ENCODE results near the gene SAMD4A. TPM values are rescaled to one million over a fixed set of nuclear protein-coding genes. Genes with fewer than 3 reads are reported as not detected.

The SAMD4A gene
- total RNA-seq, 2 donors from 2014 or later = 1.9 to 8.0 TPM

- Mint-ChIP-seq H3K36me3 (ENCODE audit: low read depth) (no peaks in the 10 kb centered on the region), H3K9me3 (no peaks in the 10 kb centered on the region), H3K27ac (no peak overlapping the region), H3K4me3 (no peak overlapping the region), H3K27me3 (ENCODE audit: insufficient read depth) (no peaks in the 10 kb centered on the region), H3K4me1 (peaks cover 13% of the 10 kb centered on the region)
- Histone ChIP-seq H3K4me1 (ENCODE audit: control insufficient read depth, insufficient read depth, low read length) (no peaks in the 10 kb centered on the region), H3K9me3 (ENCODE audit: control insufficient read depth, low read length) (no peaks in the 10 kb centered on the region), H3K27me3 (ENCODE audit: control insufficient read depth, insufficient read depth, low read length, poor library complexity, severe bottlenecking) (no peaks in the 10 kb centered on the region), H3K27ac (ENCODE audit: low read depth, low read length) (no peak overlapping the region), H3K4me3 (ENCODE audit: low read length) (no peak overlapping the region), H3K9ac (ENCODE audit: extremely low read depth, low read length, poor library complexity, severe bottlenecking) (no peak overlapping the region), H3K36me3 (ENCODE audit: control insufficient read depth, insufficient read depth, low read length) (no peaks in the 10 kb centered on the region)
- no peak for TF ChIP-seq CTCF (conservative IDR thresholded peaks at IDR 0.05)
- DNase-seq = no peak
- WGBS, 2 experiments (ENCODE audit: insufficient coverage in 1 of 2, insufficient read length in 1 of 2) = 92 to 98% methylated on average over 6 to 8 of the region's 8 CpGs
Observed at GRCh38 chr14:54667764-54668163, 100.8 kb downstream of the SAMD4A start.

- H3K4me1 Mint-ChIP-seq = peaks cover 23% of the 10 kb centered on the region
- H3K27me3 Mint-ChIP-seq (ENCODE audit: insufficient read depth) = no peaks in the 10 kb centered on the region
- Histone ChIP-seq H3K9me3 (ENCODE audit: control insufficient read depth, low read length) (no peaks in the 10 kb centered on the region), H3K36me3 (ENCODE audit: control insufficient read depth, insufficient read depth, low read length) (no peaks in the 10 kb centered on the region), H3K4me3 (ENCODE audit: low read length) (no peak overlapping the region), H3K27ac (ENCODE audit: low read depth, low read length) (peak overlapping the region; percentile 18), H3K9ac (ENCODE audit: extremely low read depth, low read length, poor library complexity, severe bottlenecking) (no peak overlapping the region), H3K4me1 (ENCODE audit: control insufficient read depth, insufficient read depth, low read length) (no peaks in the 10 kb centered on the region), H3K27me3 (ENCODE audit: control insufficient read depth, insufficient read depth, low read length, poor library complexity, severe bottlenecking) (no peaks in the 10 kb centered on the region)
- H3K27ac Mint-ChIP-seq = no peak overlapping the region
- H3K9me3 Mint-ChIP-seq = no peaks in the 10 kb centered on the region
- DNase-seq = no peak
- H3K36me3 Mint-ChIP-seq (ENCODE audit: low read depth) = no peaks in the 10 kb centered on the region
- TF ChIP-seq CTCF (conservative IDR thresholded peaks at IDR 0.05) = no peak
- WGBS, 2 experiments (ENCODE audit: insufficient coverage in 1 of 2, insufficient read length in 1 of 2) = 86 to 87% methylated on average over 17 to 20 of the region's 20 CpGs
- H3K4me3 Mint-ChIP-seq = no peak overlapping the region
Observed at GRCh38 chr14:54669721-54670561, 103.0 kb downstream of the SAMD4A start.

GRCh38 chr14:54671537-54671936 is 104.6 kb downstream of the SAMD4A start:
- Histone ChIP-seq H3K27me3 (ENCODE audit: control insufficient read depth, insufficient read depth, low read length, poor library complexity, severe bottlenecking) (no peaks in the 10 kb centered on the region), H3K9me3 (ENCODE audit: control insufficient read depth, low read length) (no peaks in the 10 kb centered on the region), H3K27ac (ENCODE audit: low read depth, low read length) (no peak overlapping the region), H3K4me3 (ENCODE audit: low read length) (no peak overlapping the region), H3K36me3 (ENCODE audit: control insufficient read depth, insufficient read depth, low read length) (no peaks in the 10 kb centered on the region), H3K9ac (ENCODE audit: extremely low read depth, low read length, poor library complexity, severe bottlenecking) (no peak overlapping the region), H3K4me1 (ENCODE audit: control insufficient read depth, insufficient read depth, low read length) (no peaks in the 10 kb centered on the region)
- H3K9me3 Mint-ChIP-seq = no peaks in the 10 kb centered on the region
- H3K27me3 Mint-ChIP-seq (ENCODE audit: insufficient read depth) = no peaks in the 10 kb centered on the region
- TF ChIP-seq CTCF (conservative IDR thresholded peaks at IDR 0.05) = no peak
- no peaks in the 10 kb centered on the region for H3K36me3 Mint-ChIP-seq (ENCODE audit: low read depth)
- peak; percentile 62 for DNase-seq
- no peak overlapping the region for H3K4me3 Mint-ChIP-seq
- peak overlapping the region; percentile 43 for H3K27ac Mint-ChIP-seq
- 74 to 87% methylated on average over 3 to 4 of the region's 4 CpGs for WGBS, 2 experiments (ENCODE audit: insufficient coverage in 1 of 2, insufficient read length in 1 of 2)
- H3K4me1 Mint-ChIP-seq = peaks cover 19% of the 10 kb centered on the region
